HG03175 (cell line): Measurements from ENCODE around the gene CDK19.
"Not testable (repeated sequence)": the region's sequence is repeated elsewhere in the genome, so short reads cannot be mapped to it uniquely, and the experiment has no call there.

Experiments used
- ATAC-seq: cut with Tn5 transposase; IDR thresholded peaks from one replicate; pipeline ENCODE4 v1.9.1; 2021; ENCODE audit warnings: mild to moderate bottlenecking, moderate library complexity; ENCODE audit not compliant: unreplicated experiment

The CDK19 gene

DNA sequence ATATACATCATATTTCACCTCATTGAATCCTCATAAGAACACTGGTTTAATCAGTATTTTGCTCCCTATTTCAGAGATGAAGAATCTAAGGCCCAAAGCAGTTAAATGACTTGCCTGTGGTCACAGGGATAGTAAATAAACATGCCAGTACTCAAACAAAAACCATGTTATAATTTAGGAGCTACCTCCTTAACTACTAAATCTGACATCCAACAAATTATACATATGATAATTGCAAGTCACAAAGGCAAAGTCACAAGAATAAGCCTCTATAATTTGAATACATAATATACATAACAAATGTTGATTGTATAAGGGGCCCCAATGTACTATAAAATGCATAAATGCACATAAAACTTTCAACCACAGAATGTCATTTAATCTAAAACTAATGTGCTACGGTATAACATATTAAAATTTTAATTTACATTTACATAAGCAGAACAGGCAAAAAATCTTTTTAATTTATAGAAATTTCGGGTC, 181.5 kb downstream of the CDK19 start:
- no peak for ATAC-seq

DNA sequence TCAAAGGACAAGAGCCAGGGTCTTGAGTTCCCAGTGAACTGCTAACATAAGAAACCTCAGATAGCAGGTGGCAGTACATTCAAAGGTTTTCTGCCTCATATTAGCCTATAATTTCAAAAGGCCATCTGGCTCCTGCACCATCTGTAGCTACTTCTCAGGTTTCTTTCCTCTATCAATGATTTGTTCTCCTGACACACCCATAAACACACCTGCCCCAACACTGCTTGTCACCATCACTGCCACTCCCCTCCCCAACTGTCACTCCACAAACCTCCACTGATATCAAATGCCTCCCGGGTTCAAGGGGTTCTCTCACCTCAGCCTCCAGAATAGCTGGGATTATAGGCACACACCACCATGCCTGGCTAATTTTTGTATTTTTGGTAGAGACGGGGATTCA, 186.1 kb downstream of the CDK19 start:
- no peak for ATAC-seq

DNA sequence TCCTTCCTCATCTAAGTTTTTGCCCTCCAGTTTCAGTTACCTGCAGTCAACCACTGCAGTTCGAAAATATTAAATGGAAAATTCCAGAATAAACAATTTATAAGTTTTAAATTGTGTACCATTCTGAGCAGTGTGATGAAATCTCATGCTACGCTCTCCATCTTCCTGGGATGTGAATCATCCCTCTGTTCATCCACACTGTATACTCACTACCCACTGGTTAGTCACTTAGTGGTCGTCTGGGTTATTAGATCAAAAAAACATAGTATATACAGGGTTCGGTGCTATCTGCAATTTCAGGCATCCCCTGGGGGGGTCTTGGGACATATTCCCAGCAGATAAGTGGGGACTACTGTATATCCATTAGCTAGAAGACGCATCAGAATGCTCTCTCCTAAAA, 186.9 kb downstream of the CDK19 start:
- ATAC-seq: no peak

GRCh38 chr6:110626442-110626841, 188.8 kb downstream of the CDK19 start:
- no peak for ATAC-seq

GRCh38 chr6:110625883-110626282, 189.4 kb downstream of the CDK19 start:
- no peak for ATAC-seq

DNA sequence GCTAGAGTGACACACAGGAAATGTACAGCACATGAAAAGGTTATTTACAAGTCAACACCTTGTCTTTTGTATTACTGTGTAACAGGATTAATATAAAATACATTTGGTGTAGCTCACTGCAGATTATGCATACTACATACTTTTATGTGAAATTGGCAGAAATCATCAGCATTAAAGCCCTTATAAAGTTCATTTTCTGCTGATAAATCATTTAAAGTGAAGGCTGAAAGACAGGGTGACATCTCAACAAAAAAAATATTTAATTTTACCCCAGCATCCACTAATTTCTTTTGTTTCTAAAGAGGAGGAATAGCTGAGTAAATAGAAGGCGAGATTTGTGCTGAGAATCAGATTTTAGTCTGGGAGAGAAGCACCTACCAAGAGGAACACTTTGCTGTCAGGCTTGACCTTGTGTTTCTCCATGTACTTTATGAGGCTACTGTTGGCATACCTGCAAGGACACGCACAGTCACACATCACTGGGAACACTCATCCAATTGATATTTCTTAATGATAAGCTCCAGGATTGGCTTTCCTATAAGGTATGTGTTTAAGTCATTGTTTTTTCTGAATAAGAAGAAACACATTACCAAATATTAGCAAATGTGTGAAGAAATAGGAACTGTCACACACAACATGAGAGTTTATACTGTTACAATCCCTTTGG, 192.2 kb downstream of the CDK19 start:
- no peak for ATAC-seq

GRCh38 chr6:110621061-110621460, 194.2 kb downstream of the CDK19 start:
- ATAC-seq: no peak

GRCh38 chr6:110620065-110620464, 195.2 kb downstream of the CDK19 start:
- ATAC-seq: no peak

GRCh38 chr6:110619275-110619908, 195.9 kb downstream of the CDK19 start:
- no peak for ATAC-seq

DNA sequence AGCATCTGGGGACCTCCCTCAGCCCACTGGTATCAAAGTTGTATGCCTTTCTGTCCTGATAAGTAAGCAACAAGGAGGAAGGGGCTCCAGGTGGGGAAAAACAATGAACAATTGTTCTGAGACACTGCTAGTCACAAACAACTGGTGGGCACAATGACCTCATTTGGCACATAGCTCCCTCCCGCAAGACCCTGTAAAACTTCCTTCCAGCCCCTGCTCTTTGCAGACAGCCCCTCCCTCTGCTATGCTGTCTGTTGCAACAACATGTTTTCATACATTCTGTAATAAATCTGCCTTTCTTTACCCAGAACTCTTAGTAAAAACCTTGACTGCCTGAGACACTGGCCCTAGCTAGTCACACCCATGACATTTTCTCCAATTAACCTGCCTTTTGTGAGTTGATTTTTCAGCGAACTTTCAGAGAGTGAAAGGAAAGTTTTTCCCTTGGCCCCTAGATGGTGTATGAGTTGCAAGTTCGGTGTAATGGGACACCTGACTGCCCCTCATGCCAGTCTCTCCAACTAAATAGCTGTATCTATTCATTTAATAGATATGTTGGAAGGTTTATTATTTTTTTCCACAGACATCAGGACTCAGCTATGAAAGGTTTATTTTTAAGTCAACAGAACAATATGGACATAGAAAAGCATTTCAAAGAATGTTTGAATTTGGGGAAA, 196.5 kb downstream of the CDK19 start:
- ATAC-seq: no peak

GRCh38 chr6:110617057-110617456, 198.2 kb downstream of the CDK19 start:
- ATAC-seq: no peak

DNA sequence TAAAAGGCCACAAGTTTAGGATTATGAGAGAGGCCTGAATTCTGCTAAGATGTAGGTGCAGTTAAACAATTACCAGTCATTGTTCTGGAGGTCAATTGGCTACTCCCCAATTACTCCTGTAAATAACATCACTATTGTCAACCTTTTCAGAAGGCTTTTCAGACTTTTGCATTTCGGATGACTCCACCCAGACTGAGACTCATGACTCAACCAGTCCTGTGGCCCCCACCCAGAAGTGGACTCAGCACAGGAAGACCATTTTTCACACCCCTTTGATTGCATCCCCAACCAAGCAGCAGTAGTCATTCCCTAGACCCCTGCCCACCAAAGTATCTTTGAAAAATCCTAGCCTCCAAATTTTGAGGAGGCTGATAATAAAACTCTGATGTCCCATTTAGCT, 199.5 kb downstream of the CDK19 start:
- no peak for ATAC-seq

DNA sequence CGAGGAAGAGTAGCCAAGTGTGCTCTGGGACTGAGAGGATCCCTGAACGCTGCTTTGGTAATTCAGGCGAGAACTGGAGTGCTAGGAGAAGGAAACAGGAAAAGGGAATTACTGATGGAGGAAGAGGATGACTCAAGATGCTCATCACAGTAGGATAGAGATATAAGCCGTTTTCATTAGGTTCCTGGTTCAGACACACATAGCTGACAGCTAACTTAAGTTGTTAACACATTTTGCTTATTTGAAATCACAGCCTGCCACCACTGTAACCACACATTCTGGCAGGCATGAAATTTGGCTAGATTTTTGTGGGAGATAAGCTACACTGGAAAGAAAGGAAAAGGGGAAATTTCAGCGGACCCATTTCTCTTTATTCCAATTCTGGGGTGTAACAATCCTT, 200.7 kb downstream of the CDK19 start:
- ATAC-seq: no peak

- no peak for ATAC-seq
Measured at GRCh38 chr6:110614106-110614505, 201.2 kb downstream of the CDK19 start.

DNA sequence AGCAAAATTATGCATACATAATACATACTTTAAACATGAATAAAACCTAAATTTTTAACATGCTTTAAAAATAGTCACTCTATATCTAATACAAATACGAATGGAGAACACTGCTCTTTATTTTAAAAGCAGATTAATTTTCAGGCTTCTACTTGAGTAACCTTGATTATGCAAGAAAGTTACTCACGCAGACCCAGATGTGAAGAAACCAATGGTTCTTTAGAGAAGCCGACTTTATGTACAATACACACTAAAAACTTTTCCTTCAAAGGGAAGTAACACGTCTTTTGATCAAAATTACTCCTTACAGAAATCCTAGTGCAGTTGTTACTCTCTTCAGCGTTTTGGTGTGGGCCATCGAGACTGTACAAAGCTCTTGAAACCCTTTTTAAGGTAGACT, 201.9 kb downstream of the CDK19 start:
- no peak for ATAC-seq

- ATAC-seq: no peak
Measured at GRCh38 chr6:110612298-110612697, 203.0 kb downstream of the CDK19 start.

DNA sequence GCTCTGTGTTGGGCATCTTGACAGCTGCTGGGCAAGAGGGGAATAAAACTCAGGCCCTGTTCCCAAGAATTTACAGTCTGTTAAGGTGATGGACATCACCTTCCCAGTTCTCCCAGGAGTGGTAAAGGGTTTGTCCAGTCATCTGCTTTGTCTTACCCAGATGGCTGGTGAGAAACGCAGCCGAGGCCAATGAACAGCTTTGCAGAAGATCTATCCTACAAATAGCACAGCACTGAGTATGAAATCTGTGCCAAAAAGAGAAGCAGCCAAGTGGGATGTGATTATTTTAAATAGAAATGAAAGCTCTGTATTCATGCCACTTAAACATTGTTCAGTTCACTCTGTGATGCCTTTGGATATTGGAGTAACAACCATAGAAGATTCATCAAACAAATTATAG, 206.2 kb downstream of the CDK19 start:
- ATAC-seq: no peak

- ATAC-seq: no peak
Measured at GRCh38 chr6:110608151-110608550, 207.1 kb downstream of the CDK19 start.

GRCh38 chr6:110606151-110606550, 209.1 kb downstream of the CDK19 start:
- ATAC-seq: no peak

GRCh38 chr6:110600640-110601039, 214.6 kb downstream of the CDK19 start:
- ATAC-seq: not testable (repeated sequence)

GRCh38 chr6:110597761-110598160, 217.5 kb downstream of the CDK19 start:
- ATAC-seq: no peak

DNA sequence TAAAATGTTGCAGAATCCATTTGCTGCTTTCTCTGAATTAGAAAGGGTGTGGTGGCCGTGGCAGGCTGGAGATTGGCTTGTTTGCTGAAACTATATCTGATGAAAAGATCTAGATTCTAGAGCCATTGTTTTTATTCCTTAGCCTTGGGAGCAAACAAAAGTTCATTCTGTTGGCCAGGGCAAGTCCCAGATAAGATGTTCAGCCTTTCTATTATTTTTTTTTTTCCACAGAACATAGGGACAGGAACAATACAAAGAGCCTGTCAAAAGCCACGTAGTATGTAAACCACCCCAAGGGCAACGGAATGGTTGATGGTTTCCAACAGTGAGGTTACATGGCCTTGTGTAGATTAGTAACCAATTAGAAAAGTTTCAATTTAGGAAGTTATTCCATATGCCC, 218.9 kb downstream of the CDK19 start:
- ATAC-seq: no peak
